ENCODE measurements around the gene FBXL17.

DNA sequence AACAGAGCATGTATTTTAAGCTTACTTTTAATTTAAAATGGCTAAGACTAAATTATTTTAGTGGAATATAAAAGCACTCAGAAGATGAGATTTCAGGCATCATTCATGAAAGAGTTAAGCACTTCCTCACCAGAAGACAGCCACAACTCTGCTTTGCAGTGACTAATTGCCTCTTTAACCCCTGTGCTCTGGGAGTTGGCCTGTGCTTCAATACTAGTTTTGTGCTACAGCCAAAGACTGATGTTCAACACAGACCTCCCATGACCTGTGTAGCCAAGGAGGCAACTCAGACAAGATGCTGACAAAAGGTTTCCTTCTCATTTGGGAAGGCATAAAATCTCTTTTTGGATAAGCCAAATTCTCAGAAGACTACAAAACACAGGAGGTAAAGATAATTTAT is 353.5 kb downstream of the FBXL17 start:
- TF ChIP-seq, protein P1, sequence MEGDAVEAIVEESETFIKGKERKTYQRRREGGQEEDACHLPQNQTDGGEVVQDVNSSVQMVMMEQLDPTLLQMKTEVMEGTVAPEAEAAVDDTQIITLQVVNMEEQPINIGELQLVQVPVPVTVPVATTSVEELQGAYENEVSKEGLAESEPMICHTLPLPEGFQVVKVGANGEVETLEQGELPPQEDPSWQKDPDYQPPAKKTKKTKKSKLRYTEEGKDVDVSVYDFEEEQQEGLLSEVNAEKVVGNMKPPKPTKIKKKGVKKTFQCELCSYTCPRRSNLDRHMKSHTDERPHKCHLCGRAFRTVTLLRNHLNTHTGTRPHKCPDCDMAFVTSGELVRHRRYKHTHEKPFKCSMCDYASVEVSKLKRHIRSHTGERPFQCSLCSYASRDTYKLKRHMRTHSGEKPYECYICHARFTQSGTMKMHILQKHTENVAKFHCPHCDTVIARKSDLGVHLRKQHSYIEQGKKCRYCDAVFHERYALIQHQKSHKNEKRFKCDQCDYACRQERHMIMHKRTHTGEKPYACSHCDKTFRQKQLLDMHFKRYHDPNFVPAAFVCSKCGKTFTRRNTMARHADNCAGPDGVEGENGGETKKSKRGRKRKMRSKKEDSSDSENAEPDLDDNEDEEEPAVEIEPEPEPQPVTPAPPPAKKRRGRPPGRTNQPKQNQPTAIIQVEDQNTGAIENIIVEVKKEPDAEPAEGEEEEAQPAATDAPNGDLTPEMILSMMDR (IDR thresholded peaks at IDR 0.05; ENCODE audit: low read depth, low read length, missing input control) = no peak
- TF ChIP-seq, protein P2, sequence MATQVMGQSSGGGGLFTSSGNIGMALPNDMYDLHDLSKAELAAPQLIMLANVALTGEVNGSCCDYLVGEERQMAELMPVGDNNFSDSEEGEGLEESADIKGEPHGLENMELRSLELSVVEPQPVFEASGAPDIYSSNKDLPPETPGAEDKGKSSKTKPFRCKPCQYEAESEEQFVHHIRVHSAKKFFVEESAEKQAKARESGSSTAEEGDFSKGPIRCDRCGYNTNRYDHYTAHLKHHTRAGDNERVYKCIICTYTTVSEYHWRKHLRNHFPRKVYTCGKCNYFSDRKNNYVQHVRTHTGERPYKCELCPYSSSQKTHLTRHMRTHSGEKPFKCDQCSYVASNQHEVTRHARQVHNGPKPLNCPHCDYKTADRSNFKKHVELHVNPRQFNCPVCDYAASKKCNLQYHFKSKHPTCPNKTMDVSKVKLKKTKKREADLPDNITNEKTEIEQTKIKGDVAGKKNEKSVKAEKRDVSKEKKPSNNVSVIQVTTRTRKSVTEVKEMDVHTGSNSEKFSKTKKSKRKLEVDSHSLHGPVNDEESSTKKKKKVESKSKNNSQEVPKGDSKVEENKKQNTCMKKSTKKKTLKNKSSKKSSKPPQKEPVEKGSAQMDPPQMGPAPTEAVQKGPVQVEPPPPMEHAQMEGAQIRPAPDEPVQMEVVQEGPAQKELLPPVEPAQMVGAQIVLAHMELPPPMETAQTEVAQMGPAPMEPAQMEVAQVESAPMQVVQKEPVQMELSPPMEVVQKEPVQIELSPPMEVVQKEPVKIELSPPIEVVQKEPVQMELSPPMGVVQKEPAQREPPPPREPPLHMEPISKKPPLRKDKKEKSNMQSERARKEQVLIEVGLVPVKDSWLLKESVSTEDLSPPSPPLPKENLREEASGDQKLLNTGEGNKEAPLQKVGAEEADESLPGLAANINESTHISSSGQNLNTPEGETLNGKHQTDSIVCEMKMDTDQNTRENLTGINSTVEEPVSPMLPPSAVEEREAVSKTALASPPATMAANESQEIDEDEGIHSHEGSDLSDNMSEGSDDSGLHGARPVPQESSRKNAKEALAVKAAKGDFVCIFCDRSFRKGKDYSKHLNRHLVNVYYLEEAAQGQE (IDR thresholded peaks at IDR 0.05) = no peak
- TF ChIP-seq TAF1 (conservative IDR thresholded peaks at IDR 0.05) = no peak
- TF ChIP-seq GABPA (IDR thresholded peaks at IDR 0.05 in 1 of 2, conservative IDR thresholded peaks at IDR 0.05 in 1 of 2) = no peak
- no peak for TF ChIP-seq RAD21 (IDR thresholded peaks at IDR 0.05)
- TF ChIP-seq JUND (IDR thresholded peaks at IDR 0.05) = no peak
- TF ChIP-seq YY1 (IDR thresholded peaks at IDR 0.05) = no peak
- TF ChIP-seq, protein P3, sequence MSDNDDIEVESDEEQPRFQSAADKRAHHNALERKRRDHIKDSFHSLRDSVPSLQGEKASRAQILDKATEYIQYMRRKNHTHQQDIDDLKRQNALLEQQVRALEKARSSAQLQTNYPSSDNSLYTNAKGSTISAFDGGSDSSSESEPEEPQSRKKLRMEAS (IDR thresholded peaks at IDR 0.05) = no peak
- TF ChIP-seq, protein P4, sequence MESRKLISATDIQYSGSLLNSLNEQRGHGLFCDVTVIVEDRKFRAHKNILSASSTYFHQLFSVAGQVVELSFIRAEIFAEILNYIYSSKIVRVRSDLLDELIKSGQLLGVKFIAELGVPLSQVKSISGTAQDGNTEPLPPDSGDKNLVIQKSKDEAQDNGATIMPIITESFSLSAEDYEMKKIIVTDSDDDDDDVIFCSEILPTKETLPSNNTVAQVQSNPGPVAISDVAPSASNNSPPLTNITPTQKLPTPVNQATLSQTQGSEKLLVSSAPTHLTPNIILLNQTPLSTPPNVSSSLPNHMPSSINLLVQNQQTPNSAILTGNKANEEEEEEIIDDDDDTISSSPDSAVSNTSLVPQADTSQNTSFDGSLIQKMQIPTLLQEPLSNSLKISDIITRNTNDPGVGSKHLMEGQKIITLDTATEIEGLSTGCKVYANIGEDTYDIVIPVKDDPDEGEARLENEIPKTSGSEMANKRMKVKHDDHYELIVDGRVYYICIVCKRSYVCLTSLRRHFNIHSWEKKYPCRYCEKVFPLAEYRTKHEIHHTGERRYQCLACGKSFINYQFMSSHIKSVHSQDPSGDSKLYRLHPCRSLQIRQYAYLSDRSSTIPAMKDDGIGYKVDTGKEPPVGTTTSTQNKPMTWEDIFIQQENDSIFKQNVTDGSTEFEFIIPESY (IDR thresholded peaks at IDR 0.05) = no peak
- no peak for TF ChIP-seq FOXA1 (IDR thresholded peaks at IDR 0.05)
- no peak for TF ChIP-seq HNF4G (IDR thresholded peaks at IDR 0.05)

All from liver (tissue), 3 donors.